Ramos (cell line): ENCODE data around the gene BANP.
"Not testable (repeated sequence)": the region's sequence is repeated elsewhere in the genome, so short reads cannot be mapped to it uniquely, and the experiment has no call there.

Experiments used
- in situ Hi-C: fragments of 300-500 bp; cut with MboI; formaldehyde crosslinking; loops from one replicate; pipeline ENCODE4 v1.14.3; 2022; ENCODE audit warnings: low sequenced_read_pairs; ENCODE audit not compliant: unreplicated experiment

Gene BANP

DNA sequence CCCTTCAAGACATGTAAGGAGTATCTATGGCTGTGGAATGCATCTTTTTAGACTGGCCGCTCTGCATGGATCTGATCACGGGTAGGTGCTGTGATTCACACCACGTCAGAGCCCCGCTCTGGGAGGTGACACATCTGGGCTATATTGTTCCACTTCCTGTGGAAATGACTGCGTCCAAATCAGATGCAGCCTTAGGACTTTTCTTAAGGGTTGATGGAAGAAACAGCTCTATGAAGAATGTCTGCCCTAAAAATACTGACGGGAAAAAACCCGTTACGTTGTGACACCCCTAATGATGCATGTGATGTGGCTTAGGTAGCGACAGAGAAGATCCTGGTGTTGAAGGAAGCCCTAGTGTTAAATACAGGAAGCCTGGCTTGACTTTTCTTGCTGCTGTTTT lies 12.2 kb downstream of the BANP start:
- in situ Hi-C loops, result loop anchor here (25.0 kb wide), 1 partner anchor 1274 kb away; no protein-coding TSS in a partner anchor

DNA sequence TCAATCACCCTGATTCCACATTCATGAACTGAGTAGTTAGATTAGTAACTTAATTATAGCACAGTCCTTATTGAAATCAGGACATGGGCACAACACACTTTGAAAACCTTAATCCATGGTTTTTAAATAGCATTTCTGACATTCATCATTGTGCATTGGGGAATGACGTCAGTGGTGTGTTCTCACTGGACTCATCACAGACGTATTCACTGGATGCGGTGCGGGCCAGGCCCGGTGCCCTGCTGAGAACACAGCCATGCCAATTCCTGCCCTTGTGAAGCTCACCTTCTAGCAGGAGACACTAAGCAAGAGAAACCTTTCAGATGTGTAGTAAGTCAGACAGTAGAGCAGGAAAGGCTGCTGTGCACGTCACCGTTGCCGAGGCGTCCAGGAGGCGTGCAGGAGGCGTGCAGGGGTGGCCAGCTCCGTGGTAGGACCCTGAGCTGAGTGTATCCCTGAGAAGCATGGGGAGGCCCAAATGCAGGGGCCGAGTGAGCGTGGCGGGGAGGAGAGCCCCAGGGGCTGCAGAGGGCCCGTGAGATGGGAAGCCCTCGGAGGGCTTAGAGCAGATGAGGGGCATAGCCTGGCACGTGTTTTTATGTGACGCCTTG lies 12.9 kb downstream of the BANP start:
- in situ Hi-C loops, result loop anchor here (25.0 kb wide), 1 partner anchor 1273 kb away; no protein-coding TSS in a partner anchor

- in situ Hi-C loops, result loop anchor here (25.0 kb wide), 1 partner anchor 1272 kb away; no protein-coding TSS in a partner anchor
These were observed 14.2 kb downstream of the BANP start for GRCh38 chr16:87965417-87965816.

DNA sequence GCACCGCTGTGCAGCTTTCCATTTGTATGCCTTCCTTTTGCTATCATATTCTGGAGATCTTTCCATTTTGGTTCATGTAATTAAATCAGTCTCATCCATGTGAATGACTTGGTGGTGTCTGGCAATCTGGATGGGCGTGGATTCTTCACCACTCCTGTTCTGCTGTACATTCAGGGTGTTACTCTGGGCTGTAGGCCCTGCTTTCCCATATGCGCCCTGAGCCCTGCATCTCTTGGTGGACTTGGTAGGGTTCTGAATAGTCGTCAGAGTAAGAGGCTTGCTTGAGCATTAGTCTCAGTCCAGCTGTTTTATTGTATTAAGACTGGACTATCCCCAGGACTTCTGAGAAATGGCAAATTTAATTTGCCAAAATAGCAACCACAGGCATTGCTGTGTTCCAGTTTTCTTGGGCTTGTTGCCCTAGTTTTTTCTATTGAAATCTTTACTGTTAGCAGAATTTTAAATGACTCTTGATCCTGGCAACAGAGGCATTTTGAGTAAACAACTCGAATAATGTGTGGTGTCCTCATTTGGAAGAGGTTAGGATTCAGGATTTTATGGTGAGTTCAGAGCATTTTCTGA lies 14.9 kb downstream of the BANP start:
- in situ Hi-C loops, result loop anchor here (25.0 kb wide), 1 partner anchor 1271 kb away; no protein-coding TSS in a partner anchor

DNA sequence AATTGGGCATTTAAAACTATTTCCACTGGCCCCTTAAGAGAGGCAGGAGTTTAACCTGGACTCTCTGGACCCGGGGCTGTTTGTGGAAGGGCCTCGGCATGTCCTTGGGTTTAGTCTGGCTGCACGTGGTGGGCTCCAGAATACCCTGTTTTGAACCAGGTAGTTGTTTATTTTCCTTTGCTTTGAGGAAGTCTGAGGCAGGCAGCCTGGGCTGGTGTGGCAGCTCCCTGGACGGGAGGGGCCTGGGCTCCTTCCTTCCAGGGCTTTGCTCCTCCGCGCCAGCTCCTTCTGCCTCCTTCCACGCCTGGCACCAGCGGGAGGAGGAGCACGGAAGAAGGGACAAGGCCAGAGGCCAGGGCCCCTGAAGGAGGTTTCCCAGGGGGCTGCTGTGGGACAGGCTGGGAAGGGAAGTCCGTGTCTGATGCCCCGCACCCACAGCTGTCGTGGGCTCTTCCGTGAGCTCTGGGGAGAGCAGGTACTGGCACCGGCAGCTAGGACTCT lies 15.5 kb downstream of the BANP start:
- in situ Hi-C loops, result loop anchor here (25.0 kb wide), 1 partner anchor 1271 kb away; no protein-coding TSS in a partner anchor

DNA sequence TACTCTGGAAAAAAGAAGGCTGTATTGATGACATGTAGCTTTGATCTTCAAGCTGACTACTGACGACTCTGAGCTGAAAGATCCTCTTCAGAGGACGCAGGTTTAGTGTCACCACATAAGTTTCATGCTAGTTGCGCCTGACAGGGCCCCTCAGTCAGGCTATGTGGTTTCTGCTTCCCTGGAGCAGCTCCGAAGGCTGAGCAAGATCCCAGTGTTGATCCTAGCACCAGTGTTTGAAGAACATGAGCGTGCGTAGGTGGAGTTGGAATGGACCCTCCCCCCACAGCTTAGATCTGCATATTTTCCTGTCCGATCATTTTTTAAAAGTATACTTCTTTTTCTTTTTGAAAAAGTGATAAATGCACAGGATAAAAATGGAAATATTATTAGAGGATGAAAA lies 17.3 kb downstream of the BANP start:
- in situ Hi-C loops, result loop anchor here (25.0 kb wide), 1 partner anchor 1269 kb away; no protein-coding TSS in a partner anchor

GRCh38 chr16:87970186-87970585 lies 19.0 kb downstream of the BANP start:
- in situ Hi-C loops, result loop anchor here (25.0 kb wide), 1 partner anchor 1267 kb away; no protein-coding TSS in a partner anchor

DNA sequence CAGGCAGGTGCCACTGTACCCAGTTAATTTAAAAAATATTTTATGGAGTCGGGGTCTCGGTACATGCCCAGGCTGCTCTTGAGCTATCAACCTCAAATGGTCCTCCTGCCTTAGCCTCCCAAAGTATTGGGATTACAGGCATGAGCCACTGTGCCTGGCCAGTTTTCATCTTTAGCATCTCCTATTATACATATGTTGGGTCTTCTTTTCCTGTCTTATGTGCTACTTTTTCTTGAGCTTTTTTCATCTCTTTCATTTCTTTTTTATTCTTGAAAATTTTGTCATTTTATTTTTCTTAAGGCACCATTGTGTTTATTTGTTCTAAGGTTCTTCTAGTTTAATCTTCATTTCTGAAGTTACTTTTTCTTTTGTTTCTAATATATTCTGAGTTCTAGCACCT lies 20.7 kb downstream of the BANP start:
- in situ Hi-C loops, result loop anchor here (25.0 kb wide), 1 partner anchor 1265 kb away; no protein-coding TSS in a partner anchor

DNA sequence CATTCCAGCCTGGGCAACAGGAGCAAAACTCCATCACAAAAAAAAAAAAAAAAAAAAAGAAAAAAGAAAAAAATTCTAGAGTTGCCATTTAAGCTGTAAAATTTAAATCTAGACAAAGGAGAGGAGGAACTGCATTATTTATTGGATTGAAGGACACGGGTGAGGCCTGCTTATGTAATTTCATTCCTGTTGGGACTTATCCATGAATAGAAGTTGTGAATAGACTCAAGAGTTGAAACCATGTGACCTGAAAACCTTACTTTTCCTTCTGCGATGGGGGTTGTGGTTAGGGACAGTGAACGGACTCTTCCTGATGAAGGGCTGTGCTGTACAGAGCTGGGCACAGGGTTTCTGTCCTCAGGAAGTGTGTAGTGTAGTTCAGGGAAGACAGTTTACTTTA lies 22.5 kb downstream of the BANP start:
- in situ Hi-C loops, result loop anchor here (25.0 kb wide), 1 partner anchor 1264 kb away; no protein-coding TSS in a partner anchor

GRCh38 chr16:87974178-87974577 lies 22.9 kb downstream of the BANP start:
- in situ Hi-C loops, result loop anchor here (25.0 kb wide), 1 partner anchor 1263 kb away; no protein-coding TSS in a partner anchor

DNA sequence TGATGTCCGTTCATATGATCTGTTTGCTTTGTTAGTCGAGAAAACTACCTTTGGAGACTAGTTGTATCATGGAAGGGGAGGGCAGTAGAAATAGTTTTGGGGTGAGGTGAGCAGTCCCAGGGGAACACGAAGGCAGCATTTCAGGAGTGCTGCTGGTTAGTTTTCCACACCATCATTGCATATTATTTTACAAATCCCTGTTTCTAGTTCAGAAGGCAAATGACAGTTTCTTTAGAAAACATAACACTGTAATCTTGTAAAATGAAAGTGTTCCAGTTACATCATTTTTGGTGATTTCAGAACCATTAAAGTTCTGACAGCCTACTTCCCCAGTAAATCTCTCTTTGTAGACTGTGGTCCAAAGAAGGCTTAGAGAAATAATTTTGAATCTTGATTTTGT lies 25.4 kb downstream of the BANP start:
- in situ Hi-C loops, result no loop called here

DNA sequence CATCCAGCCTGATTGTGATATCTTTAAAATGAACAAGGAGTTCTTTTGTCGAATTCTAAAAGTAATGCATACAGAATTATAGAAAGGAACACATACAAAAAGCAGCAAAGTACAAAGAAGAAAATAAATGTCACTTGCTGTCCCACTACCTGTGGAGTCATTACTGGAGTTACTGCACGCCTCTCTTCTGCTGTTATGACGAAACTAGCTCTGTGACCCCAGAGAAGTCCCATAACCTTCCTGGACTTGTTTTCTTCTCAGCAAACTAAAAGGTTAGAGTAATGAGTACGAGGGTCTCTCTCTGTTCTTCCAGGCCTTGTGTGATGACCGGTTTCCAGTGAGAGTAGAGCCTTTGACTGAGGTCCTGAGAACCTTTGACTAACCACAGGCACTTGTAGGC lies 26.9 kb downstream of the BANP start:
- in situ Hi-C loops, result no loop called here

DNA sequence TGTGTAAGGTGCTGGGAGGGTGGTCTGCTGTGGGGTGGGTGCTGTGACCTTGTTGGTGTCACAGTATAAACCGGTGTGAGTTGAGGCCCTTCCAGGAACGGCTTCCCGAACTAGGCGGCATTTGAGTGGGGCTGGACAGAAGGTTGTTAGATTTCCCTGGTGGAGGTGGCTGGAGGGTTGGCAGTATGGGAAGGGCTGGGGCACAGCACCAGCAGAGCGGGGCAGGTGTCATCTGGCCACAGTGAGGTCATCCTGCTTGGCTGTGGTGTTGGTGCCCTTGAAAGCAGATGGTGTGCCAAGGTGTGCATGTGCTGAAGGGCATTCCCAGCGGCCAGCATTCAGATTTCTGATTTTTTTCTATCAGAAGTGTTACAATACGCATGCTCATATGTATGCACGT lies 28.1 kb downstream of the BANP start:
- in situ Hi-C loops, result no loop called here

GRCh38 chr16:87979911-87980630 lies 28.8 kb downstream of the BANP start:
- in situ Hi-C loops, result not testable (repeated sequence)

DNA sequence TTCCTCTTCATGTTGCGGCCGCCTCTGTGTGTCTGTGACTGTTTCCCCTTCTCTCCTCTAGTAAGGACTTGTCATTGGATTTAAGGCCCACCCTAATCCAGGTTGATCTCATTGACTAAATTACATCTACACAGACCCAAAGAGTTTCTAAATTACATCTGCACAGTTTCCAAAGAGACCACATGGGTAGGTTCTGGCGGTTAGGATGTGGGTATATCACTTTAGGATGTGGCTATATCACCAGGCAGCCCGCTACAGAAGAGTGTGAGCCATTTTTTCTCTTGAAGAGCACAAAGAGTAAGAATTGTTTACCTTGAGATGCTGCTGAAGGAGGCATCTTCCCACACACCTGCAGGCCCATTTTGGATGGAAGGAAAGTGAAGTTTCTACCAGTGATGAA lies 30.1 kb downstream of the BANP start:
- in situ Hi-C loops, result not testable (repeated sequence)

- in situ Hi-C loops, result no loop called here
These were observed 31.4 kb downstream of the BANP start for GRCh38 chr16:87982581-87983041.

GRCh38 chr16:87983072-87983736 lies 32.0 kb downstream of the BANP start:
- in situ Hi-C loops, result not testable (repeated sequence)

- in situ Hi-C loops, result not testable (repeated sequence)
These were observed 32.5 kb downstream of the BANP start for GRCh38 chr16:87983737-87984097.

DNA sequence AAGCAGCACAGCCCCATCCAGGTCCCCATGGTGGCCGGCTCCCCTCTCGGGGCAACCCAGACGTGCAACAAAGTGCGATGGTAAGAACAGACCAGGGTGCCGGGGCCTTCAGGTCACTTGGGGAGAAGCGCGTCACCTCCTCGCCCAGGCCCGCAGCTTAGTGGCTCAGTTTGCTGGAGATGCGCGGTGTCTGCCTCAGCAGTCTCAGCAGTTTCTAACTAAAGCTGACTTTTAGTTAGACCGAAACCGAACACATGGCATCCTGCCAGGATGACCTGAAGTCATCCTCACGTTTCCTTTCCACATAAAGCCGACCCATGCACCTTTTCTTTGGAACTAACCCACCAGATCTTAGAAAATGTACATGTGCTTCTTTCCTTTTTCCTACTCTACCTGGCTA lies 32.9 kb downstream of the BANP start:
- in situ Hi-C loops, result not testable (repeated sequence)

GRCh38 chr16:87984632-87985267 lies 33.5 kb downstream of the BANP start:
- in situ Hi-C loops, result no loop called here
